Measurements from ENCODE around the gene SDR42E1.

The SDR42E1 gene

GRCh38 chr16:81942007-81942601 lies 69.2 kb downstream of the SDR42E1 start:
- no peak for DNase-seq (ENCODE audit: extremely low read depth in 1 of 2, low read depth in 1 of 2)

- DNase-seq (ENCODE audit: extremely low read depth in 1 of 2, low read depth in 1 of 2): no peak
Measured at GRCh38 chr16:81940781-81941560, 70.3 kb downstream of the SDR42E1 start.

- DNase-seq (ENCODE audit: extremely low read depth in 1 of 2, low read depth in 1 of 2): no peak
Measured at GRCh38 chr16:81939164-81940056, 71.9 kb downstream of the SDR42E1 start.
